ENCODE measurements around the gene VWCE. TPM values are rescaled to one million over a fixed set of nuclear protein-coding genes. Genes with fewer than 3 reads are reported as not detected.
A peak's percentile ranks its signal among the peaks of the same experiment; 100 is the strongest.

VWCE gene
- total RNA-seq, 1 experiment from 2014 or later, result 0.41 TPM

DNA sequence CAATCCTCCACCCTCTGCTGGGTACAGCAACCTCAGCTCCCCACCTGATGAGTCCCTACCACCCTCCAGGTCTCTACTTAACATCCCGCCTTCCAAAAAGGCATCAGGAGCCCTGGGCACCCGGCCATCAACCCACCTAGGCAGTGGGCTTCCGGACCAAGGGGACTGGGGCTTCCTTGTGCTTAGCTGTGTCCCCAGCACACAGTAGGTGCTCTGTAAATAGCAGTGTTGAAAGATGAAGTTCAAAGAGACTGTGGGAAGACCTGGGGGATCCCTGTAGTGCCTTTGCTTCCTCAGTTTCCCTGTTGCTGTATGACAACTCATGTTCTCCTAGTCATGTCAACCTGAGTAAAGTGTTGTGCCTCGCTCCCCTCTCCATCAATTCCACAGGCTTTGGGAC lies 21.0 kb downstream of the VWCE start:
- H2AFZ ChIP-seq, result no peak overlapping the region
- no peak for TF ChIP-seq EZH2 (IDR thresholded peaks at IDR 0.05; ENCODE audit: low read depth)
- no peak for TF ChIP-seq CTCF (conservative IDR thresholded peaks at IDR 0.05)
- peaks cover 43% of the 10 kb centered on the region for H3K27me3 ChIP-seq (ENCODE audit: insufficient read depth, low read depth)
- ChIA-PET POLR2A (ENCODE audit: unreplicated experiment) (no interaction called here), CTCF (interaction anchor here (0.6 kb wide), 1 partner anchor 219 kb away, joined by 3 read pairs; no protein-coding TSS in a partner anchor)
- intact Hi-C loops (cut with micrococcal nuclease; ENCODE audit: unreplicated experiment), result no loop called here
- no peaks in the 10 kb centered on the region for H3K4me1 ChIP-seq (replicated peaks; ENCODE audit: insufficient read depth)
- H3K9me2 ChIP-seq (ENCODE audit: insufficient read depth), result no peaks in the 10 kb centered on the region
- no peak for DNase-seq
- H3K79me2 ChIP-seq (ENCODE audit: low read depth), result no peaks in the 10 kb centered on the region
- no peak overlapping the region for H3K4me3 ChIP-seq
- no peak overlapping the region for H3K4me2 ChIP-seq
- H3K27ac ChIP-seq, result no peak overlapping the region
- no peaks in the 10 kb centered on the region; the same call in none of the 2 replicates for H4K20me1 ChIP-seq (ENCODE audit: insufficient read depth)
- peaks cover 8% of the 10 kb centered on the region; the same call in 1 of the 2 replicates for H3F3A ChIP-seq (ENCODE audit: insufficient read depth, low read depth)
- no peaks in the 10 kb centered on the region for H3K36me3 ChIP-seq (ENCODE audit: low read depth)
- no TSS peak for BruUV-seq (replicated peaks)
- H3K9me3 ChIP-seq (ENCODE audit: insufficient read depth, low read depth), result no peaks in the 10 kb centered on the region

GRCh38 chr11:61273178-61274078 lies 21.7 kb downstream of the VWCE start:
- ChIA-PET CTCF (interaction anchor here (0.6 to 0.7 kb wide), 2 partner anchors 123 to 220 kb away, joined by 3 read pairs; no protein-coding TSS in a partner anchor), POLR2A (ENCODE audit: unreplicated experiment) (interaction anchor here (1.1 kb wide), 1 partner anchor 89 kb away, joined by 3 read pairs; the partner anchor contains the start of gene TMEM138)
- H3K4me1 ChIP-seq (replicated peaks; ENCODE audit: insufficient read depth), result no peaks in the 10 kb centered on the region
- TF ChIP-seq CTCF (conservative IDR thresholded peaks at IDR 0.05), result no peak
- TF ChIP-seq EZH2 (IDR thresholded peaks at IDR 0.05; ENCODE audit: low read depth), result no peak
- no peaks in the 10 kb centered on the region for H3K9me2 ChIP-seq (ENCODE audit: insufficient read depth)
- no peak overlapping the region for H3K4me3 ChIP-seq
- no TSS peak for BruUV-seq (replicated peaks)
- peak in 1 of 2 experiments; percentile 69 for DNase-seq
- no peaks in the 10 kb centered on the region; the same call in none of the 2 replicates for H4K20me1 ChIP-seq (ENCODE audit: insufficient read depth)
- no peak overlapping the region for H3K4me2 ChIP-seq
- H3K36me3 ChIP-seq (ENCODE audit: low read depth), result no peaks in the 10 kb centered on the region
- no peak overlapping the region for H2AFZ ChIP-seq
- H3K79me2 ChIP-seq (ENCODE audit: low read depth), result no peaks in the 10 kb centered on the region
- intact Hi-C loops (cut with micrococcal nuclease; ENCODE audit: unreplicated experiment), result loop anchor here (2.0 kb wide), 1 partner anchor 149 kb away; no protein-coding TSS in a partner anchor
- no peak overlapping the region for H3K27ac ChIP-seq
- H3K27me3 ChIP-seq (ENCODE audit: insufficient read depth, low read depth), result peaks cover 37% of the 10 kb centered on the region
- no peaks in the 10 kb centered on the region for H3K9me3 ChIP-seq (ENCODE audit: insufficient read depth, low read depth)
- H3F3A ChIP-seq (ENCODE audit: insufficient read depth, low read depth), result peaks cover 8% of the 10 kb centered on the region; the same call in 1 of the 2 replicates

DNA sequence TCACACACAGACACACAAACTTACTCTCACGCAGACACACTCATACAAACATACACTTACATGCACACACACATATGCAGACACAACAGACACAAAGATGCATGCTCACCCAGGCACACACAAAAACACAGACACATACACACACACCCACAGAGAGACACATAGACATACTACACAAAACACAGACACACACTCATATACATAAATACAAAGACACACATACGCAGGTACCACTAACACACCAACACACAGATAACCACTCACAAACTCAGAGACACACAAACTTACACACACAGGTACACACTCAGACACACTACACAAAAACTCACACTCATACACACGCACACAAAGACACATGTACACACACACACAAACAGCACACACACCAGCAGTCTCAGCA lies 22.4 kb downstream of the VWCE start:
- Histone ChIP-seq H3K9me3 (ENCODE audit: insufficient read depth, low read depth) (no peaks in the 10 kb centered on the region), H3K4me3 (no peak overlapping the region), H3K4me2 (no peak overlapping the region), H4K20me1 (ENCODE audit: insufficient read depth) (no peaks in the 10 kb centered on the region; the same call in none of the 2 replicates), H3F3A (ENCODE audit: insufficient read depth, low read depth) (peaks cover 8% of the 10 kb centered on the region; the same call in 1 of the 2 replicates), H3K79me2 (ENCODE audit: low read depth) (no peaks in the 10 kb centered on the region), H3K27me3 (ENCODE audit: insufficient read depth, low read depth) (peaks cover 30% of the 10 kb centered on the region), H3K4me1 (replicated peaks; ENCODE audit: insufficient read depth) (no peaks in the 10 kb centered on the region), H3K9me2 (ENCODE audit: insufficient read depth) (no peaks in the 10 kb centered on the region), H3K27ac (no peak overlapping the region), H3K36me3 (ENCODE audit: low read depth) (no peaks in the 10 kb centered on the region), H2AFZ (no peak overlapping the region)
- ChIA-PET POLR2A (ENCODE audit: unreplicated experiment) (interaction anchor here (1.1 kb wide), 1 partner anchor 90 kb away, joined by 3 read pairs; the partner anchor contains the start of gene TMEM138), CTCF (interaction anchor here (0.7 kb wide), 1 partner anchor 124 kb away, joined by 3 read pairs; no protein-coding TSS in a partner anchor)
- TF ChIP-seq CTCF (conservative IDR thresholded peaks at IDR 0.05), result no peak
- TF ChIP-seq EZH2 (IDR thresholded peaks at IDR 0.05; ENCODE audit: low read depth), result no peak
- DNase-seq, result peak in 1 of 2 experiments; percentile 34
- intact Hi-C loops (cut with micrococcal nuclease; ENCODE audit: unreplicated experiment), result loop anchor here (2.0 kb wide), 1 partner anchor 150 kb away; no protein-coding TSS in a partner anchor
- no TSS peak for BruUV-seq (replicated peaks)

Measured in PC-9 (cell line).